ENCODE measurements around the gene TRIM25.

GRCh38 chr17:56890390-56890789 lies 23.5 kb downstream of the TRIM25 start:
- TF ChIP-seq CTCF (conservative IDR thresholded peaks at IDR 0.05 in 1 of 2, IDR thresholded peaks at IDR 0.05 in 1 of 2; ENCODE audit: low read depth in 1 of 2, low read length in 2 of 2) (no peak), EZH2 (IDR thresholded peaks at IDR 0.05; ENCODE audit: low read length, missing control alignments) (no peak)

Measured in fibroblast of lung (primary cell).